ENCODE results near the gene COL11A1. TPM values are rescaled to one million over a fixed set of nuclear protein-coding genes. Genes with fewer than 3 reads are reported as not detected.

Gene COL11A1
- total and polyA plus RNA-seq, 9 of the 15 experiments (the other 6 are each of a cell fraction or from before 2014, with no cell fraction given), result 0.07 TPM; not detected in 8

GRCh38 chr1:102942324-102942723, 166.0 kb downstream of the COL11A1 start:
- intact Hi-C loops (cut with micrococcal nuclease) (no loop called here), in situ Hi-C loops (cut with MboI) (no loop called here)
- H3K27ac ChIP-seq (ENCODE audit: extremely low read depth, low read depth, low read length), result no peak overlapping the region
- H3K27me3 ChIP-seq (ENCODE audit: control insufficient read depth in 2 of 2, insufficient read depth in 2 of 2, low read length in 2 of 2), result no peaks in the 10 kb centered on the region
- no TSS peak for BruUV-seq (replicated peaks)
- no peaks in the 10 kb centered on the region for H3K79me2 ChIP-seq (ENCODE audit: control insufficient read depth, insufficient read depth, low read length)
- H2AFZ ChIP-seq (ENCODE audit: low read depth, low read length), result no peak overlapping the region
- no peaks in the 10 kb centered on the region for H3K9me1 ChIP-seq (ENCODE audit: control insufficient read depth, insufficient read depth, low read length)
- no peaks in the 10 kb centered on the region for H3K9me3 ChIP-seq (replicated peaks; ENCODE audit: control insufficient read depth, insufficient read depth, low read depth, low read length)
- WGBS (ENCODE audit: insufficient coverage, low coverage, missing lambda C conversion rate), result 0% methylated on average over 2 of the region's 2 CpGs
- no peak overlapping the region for H3K4me3 ChIP-seq
- ChIA-PET POLR2A (no interaction called here), CTCF (ENCODE audit: low intra/inter-chr PET ratio) (no interaction called here)
- H3K4me1 ChIP-seq (replicated peaks in 1 of 2; ENCODE audit: control insufficient read depth in 2 of 2, insufficient read depth in 2 of 2, low read length in 2 of 2), result no peaks in the 10 kb centered on the region
- no peak for DNase-seq (ENCODE audit: extremely low read depth in 1 of 4, low spot score in 3 of 4)
- TF ChIP-seq PREB (CRISPR knock-in tag; IDR thresholded peaks at IDR 0.05) (no peak), NR2F6 (CRISPR knock-in tag; IDR thresholded peaks at IDR 0.05) (no peak), RNF2 (IDR thresholded peaks at IDR 0.05) (no peak), RCOR1 (IDR thresholded peaks at IDR 0.05; ENCODE audit: borderline replicate concordance in 1 of 2, low read depth in 2 of 2, low read length in 2 of 2) (no peak), POLR2AphosphoS2 (IDR thresholded peaks at IDR 0.05; ENCODE audit: low read length) (no peak), RBM17 (IDR thresholded peaks at IDR 0.05; ENCODE audit: borderline replicate concordance, low read depth, low read length) (no peak), ZKSCAN1 (IDR thresholded peaks at IDR 0.05; ENCODE audit: low read depth, low read length) (no peak), GTF3C2 (IDR thresholded peaks at IDR 0.05; ENCODE audit: borderline replicate concordance, extremely low read depth, insufficient read length) (no peak), GTF2A2 (tag; IDR thresholded peaks at IDR 0.05) (no peak)
- H4K20me1 ChIP-seq (replicated peaks; ENCODE audit: control insufficient read depth, insufficient read depth, low read length), result no peaks in the 10 kb centered on the region
- no peaks in the 10 kb centered on the region for H3K36me3 ChIP-seq (ENCODE audit: control insufficient read depth, insufficient read depth, low read length)
- no peak overlapping the region for H3K4me2 ChIP-seq (ENCODE audit: insufficient read depth, low read length)
- no peak for FAIRE-seq
- no peak for ATAC-seq
- H3K9ac ChIP-seq (ENCODE audit: insufficient read depth in 1 of 2, low read depth in 2 of 2, low read length in 2 of 2), result no peak overlapping the region
